Right renal pelvis (tissue), 4 donors: ENCODE measurements around the gene CDH26. TPM values are rescaled to one million over a fixed set of nuclear protein-coding genes. Genes with fewer than 3 reads are reported as not detected.

Source experiments
- DNase-seq, 4 donors: peaks; one replicate each; pipeline ENCODE4 v3.0.0-alpha.2; 2013; ENCODE audit warnings: low read depth in 4 of 4, low spot score in 3 of 4, missing footprints in 1 of 4
- polyA plus RNA-seq, 4 donors: library from polyadenylated mRNA; unstranded; fragments of 120-200 nt; gene quantifications; one replicate each; pipeline ENCODE4 v1.2.1, GENCODE V29; 2013; ENCODE audit not compliant: insufficient read length in 4 of 4

The CDH26 gene
- 1 to 10 TPM in 2 of 4 donors, under 1 TPM in 2; 0.31 to 1.2 (median 0.76) TPM for polyA plus RNA-seq

- no peak for DNase-seq
These were observed at the start of gene CDH26 for GRCh38 chr20:59958123-59958522. TSS of gene CDH26 (plus strand) at chr20:59958423. CDS start at chr20:59958727, 304 bp downstream.

GRCh38 chr20:59908855-59909254, 49.4 kb upstream of the CDH26 start:
- no peak for DNase-seq

GRCh38 chr20:59911041-59911440, 47.2 kb upstream of the CDH26 start:
- DNase-seq, result no peak

- no peak for DNase-seq
These were observed 45.6 kb upstream of the CDH26 start for GRCh38 chr20:59912609-59913008.

GRCh38 chr20:59920944-59921343, 37.3 kb upstream of the CDH26 start:
- DNase-seq, result no peak

GRCh38 chr20:59923514-59923913, 34.7 kb upstream of the CDH26 start:
- no peak for DNase-seq

- DNase-seq, result no peak
These were observed 32.9 kb upstream of the CDH26 start for GRCh38 chr20:59925359-59925758.

GRCh38 chr20:59925899-59926298, 32.3 kb upstream of the CDH26 start:
- DNase-seq, result no peak

GRCh38 chr20:59931511-59932312, 26.5 kb upstream of the CDH26 start:
- DNase-seq, result no peak

GRCh38 chr20:59932616-59933295, 25.5 kb upstream of the CDH26 start:
- no peak for DNase-seq

- DNase-seq, result peak in 2 of 4 donors; percentile 12 to 37
These were observed 24.9 kb upstream of the CDH26 start, which contains the start of gene SYCP2 for GRCh38 chr20:59933296-59933848. TSS of gene SYCP2 (minus strand) at chr20:59933637. CDS start at chr20:59922413, 11,224 bp downstream.

GRCh38 chr20:59933849-59934585, 24.2 kb upstream of the CDH26 start:
- DNase-seq, result peak; percentile 58 to 67 (median 61)

- no peak for DNase-seq
These were observed 22.6 kb upstream of the CDH26 start for GRCh38 chr20:59935457-59936185.

GRCh38 chr20:59936409-59936808, 21.8 kb upstream of the CDH26 start:
- no peak for DNase-seq

GRCh38 chr20:59937150-59937549, 21.1 kb upstream of the CDH26 start:
- DNase-seq, result no peak

- no peak for DNase-seq
These were observed 20.0 kb upstream of the CDH26 start for GRCh38 chr20:59938221-59938620.

- DNase-seq, result no peak
These were observed 19.5 kb upstream of the CDH26 start for GRCh38 chr20:59938696-59939051.

- peak in 1 of 4 donors; percentile 16 for DNase-seq
These were observed 19.0 kb upstream of the CDH26 start for GRCh38 chr20:59939052-59939878.

GRCh38 chr20:59939879-59940128, 18.4 kb upstream of the CDH26 start:
- DNase-seq, result no peak
